HEK293T (cell line): ENCODE measurements around the gene SLC2A6.

ENCODE experiments used
- ARNT ChIP-seq: fragments of 450-650 bp; IDR thresholded peaks from 2 replicates; pipeline ENCODE4 v1.6.1; 2017; ENCODE audit warnings: mild to moderate bottlenecking
- BHLHE40 ChIP-seq: fragments of 450-650 bp; IDR thresholded peaks from 2 replicates; pipeline ENCODE4 v1.6.1; 2016; ENCODE audit warnings: mild to moderate bottlenecking, moderate library complexity, borderline replicate concordance
- CTBP1 ChIP-seq: fragments of 450-650 bp; IDR thresholded peaks from 2 replicates; pipeline ENCODE4 v1.6.1; 2016; ENCODE audit warnings: borderline replicate concordance
- ELF4 ChIP-seq: fragments of 450-650 bp; IDR thresholded peaks from 2 replicates; pipeline ENCODE4 v1.6.1; 2017; ENCODE audit warnings: antibody characterized with exemption
- FOXA1 ChIP-seq: fragments of 450-650 bp; IDR thresholded peaks from 2 replicates; pipeline ENCODE4 v1.6.1; 2016; ENCODE audit warnings: mild to moderate bottlenecking
- FOXK2 ChIP-seq: fragments of 450-650 bp; IDR thresholded peaks from 2 replicates; pipeline ENCODE4 v1.6.1; 2016; ENCODE audit warnings: mild to moderate bottlenecking
- FOXM1 ChIP-seq: fragments of 450-650 bp; IDR thresholded peaks from 2 replicates; pipeline ENCODE4 v1.6.1; 2017; ENCODE audit warnings: mild to moderate bottlenecking, borderline replicate concordance
- LEF1 ChIP-seq: fragments of 450-650 bp; IDR thresholded peaks from 2 replicates; pipeline ENCODE4 v1.6.1; 2017; ENCODE audit warnings: mild to moderate bottlenecking, borderline replicate concordance
- PKNOX1 ChIP-seq: fragments of 450-650 bp; IDR thresholded peaks from 2 replicates; pipeline ENCODE4 v1.6.1; 2016
- SP1 ChIP-seq: fragments of 450-650 bp; IDR thresholded peaks from 2 replicates; pipeline ENCODE4 v1.6.1; 2017
- SUZ12 ChIP-seq: fragments of 450-650 bp; IDR thresholded peaks from 2 replicates; pipeline ENCODE4 v1.6.1; 2016; ENCODE audit warnings: mild to moderate bottlenecking
- TARDBP ChIP-seq: fragments of 450-650 bp; IDR thresholded peaks from 2 replicates; pipeline ENCODE4 v1.6.1; 2016
- ZNF384 ChIP-seq: fragments of 450-650 bp; IDR thresholded peaks from 2 replicates; pipeline ENCODE4 v1.6.1; 2016

- TF ChIP-seq ZNF384 (no peak), BHLHE40 (no peak), CTBP1 (no peak), SUZ12 (no peak), ELF4 (no peak), ARNT (no peak), TARDBP (no peak), LEF1 (no peak), SP1 (no peak), FOXM1 (no peak), PKNOX1 (no peak), FOXK2 (no peak), FOXA1 (no peak)
These were observed 20.1 kb downstream of the SLC2A6 start for GRCh38 chr9:133458643-133459312.
